Occipital lobe (tissue), 3 donors: ENCODE results near the gene AFG1L. TPM values are rescaled to one million over a fixed set of nuclear protein-coding genes. Genes with fewer than 3 reads are reported as not detected.

Experiments used
- DNase-seq: peaks from one replicate; lab custom pipeline; 2025; lab: John Stamatoyannopoulos, UW
- small RNA-seq: library from RNA; depleted of rRNA; stranded (forward); fragments of <200 nt; gene quantifications from one replicate; pipeline ENCODE3, GENCODE V24; 2014
- total RNA-seq: library from RNA; depleted of rRNA; stranded (reverse); fragments of >200 nt; gene quantifications from one replicate; pipeline ENCODE4 v1.2.3, GENCODE V29; 2014

AFG1L gene
- total RNA-seq, 1 donor from 2014 or later: 12.3 TPM

- no peak for DNase-seq
Measured at GRCh38 chr6:108574457-108575141, 279.7 kb downstream of the AFG1L start.

Small RNA genes lying within 50 kb of the gene (small RNA-seq; reads per million reads assigned to genes)
- gene AL356121.1 (not detected), gene AL391646.1 (not detected), gene RNA5SP212 (not detected), gene RNU6-1144P (not detected), gene RNU6-770P (not detected), gene Z98742.2 (not detected)

Other genes starting within 250 kb of the AFG1L start
- gene OSTM1, start 220.3 kb upstream of the AFG1L start, total RNA-seq: 61.8 TPM
- gene NR2E1, start 129.0 kb upstream of the AFG1L start, total RNA-seq: 9.8 TPM
- gene SNX3, start 34.0 kb upstream of the AFG1L start, total RNA-seq: 179 TPM